ENCODE data around the gene CHD9. TPM values are rescaled to one million over a fixed set of nuclear protein-coding genes. Genes with fewer than 3 reads are reported as not detected.

The CHD9 gene
- total and polyA plus RNA-seq, 4 donors, result 6.2 to 46.6 (median 32.5) TPM

- no peak overlapping the region for H3K27ac ChIP-seq (ENCODE audit: low read depth in 1 of 2, low read length in 2 of 2)
- H3K36me3 ChIP-seq (ENCODE audit: control insufficient read depth in 4 of 4, insufficient read depth in 3 of 4, low read depth in 1 of 4, low read length in 3 of 4), result no peaks in the 10 kb centered on the region
- peaks cover 10 to 57% (median 43%) of the 10 kb centered on the region in 4 donors for H3K4me1 ChIP-seq (ENCODE audit: control insufficient read depth in 4 of 4, insufficient read depth in 4 of 4, low read length in 3 of 4)
- no peaks in the 10 kb centered on the region for H3K9me3 ChIP-seq (ENCODE audit: control insufficient read depth in 4 of 4, low read length in 3 of 4)
- no peaks in the 10 kb centered on the region for H3K27me3 ChIP-seq (ENCODE audit: control insufficient read depth in 4 of 4, insufficient read depth in 4 of 4, low read length in 3 of 4)
- H3K4me3 ChIP-seq (ENCODE audit: low read depth in 1 of 3, low read length in 3 of 3), result no peak overlapping the region
- WGBS, result 92% methylated on average over 8 of the region's 8 CpGs
- no peak overlapping the region for H3K9ac ChIP-seq (ENCODE audit: low read depth in 1 of 2, low read length in 2 of 2)
- no peak for TF ChIP-seq EGR1 (IDR thresholded peaks at IDR 0.05; ENCODE audit: low read depth in 2 of 2)
- no peak for TF ChIP-seq SP1 (IDR thresholded peaks at IDR 0.05)
- TF ChIP-seq YY1 (IDR thresholded peaks at IDR 0.05), result no peak
- TF ChIP-seq TAF1 (conservative IDR thresholded peaks at IDR 0.05), result no peak
- TF ChIP-seq REST (IDR thresholded peaks at IDR 0.05), result no peak
- TF ChIP-seq HNF4G (IDR thresholded peaks at IDR 0.05), result no peak
- no peak for TF ChIP-seq FOXA2 (IDR thresholded peaks at IDR 0.05)
- no peak for TF ChIP-seq MAX (IDR thresholded peaks at IDR 0.05)
- TF ChIP-seq NR2F2 (IDR thresholded peaks at IDR 0.05), result no peak
- TF ChIP-seq RAD21 (IDR thresholded peaks at IDR 0.05), result no peak
- DNase-seq (ENCODE audit: low spot score), result no peak
Observed at GRCh38 chr16:53057658-53058057, 2.9 kb downstream of the CHD9 start.

- Histone ChIP-seq H3K27ac (ENCODE audit: low read depth in 1 of 2, low read length in 2 of 2) (peak overlapping the region; percentile 37 to 60), H3K9me3 (ENCODE audit: control insufficient read depth in 4 of 4, low read length in 3 of 4) (no peaks in the 10 kb centered on the region), H3K27me3 (ENCODE audit: control insufficient read depth in 4 of 4, insufficient read depth in 4 of 4, low read length in 3 of 4) (no peaks in the 10 kb centered on the region), H3K4me1 (ENCODE audit: control insufficient read depth in 4 of 4, insufficient read depth in 4 of 4, low read length in 3 of 4) (peaks cover 10 to 50% (median 37%) of the 10 kb centered on the region in 4 donors), H3K36me3 (ENCODE audit: control insufficient read depth in 4 of 4, insufficient read depth in 3 of 4, low read depth in 1 of 4, low read length in 3 of 4) (no peaks in the 10 kb centered on the region), H3K9ac (ENCODE audit: low read depth in 1 of 2, low read length in 2 of 2) (no peak overlapping the region), H3K4me3 (ENCODE audit: low read depth in 1 of 3, low read length in 3 of 3) (no peak overlapping the region)
- TF ChIP-seq HNF4A (conservative IDR thresholded peaks at IDR 0.05) (no peak), RXRA (IDR thresholded peaks at IDR 0.05) (no peak), GABPA (IDR thresholded peaks at IDR 0.05 in 1 of 2, conservative IDR thresholded peaks at IDR 0.05 in 1 of 2) (no peak), EGR1 (IDR thresholded peaks at IDR 0.05; ENCODE audit: low read depth in 2 of 2) (no peak), FOXA1 (IDR thresholded peaks at IDR 0.05) (no peak), TAF1 (conservative IDR thresholded peaks at IDR 0.05) (no peak), YY1 (IDR thresholded peaks at IDR 0.05) (no peak), RAD21 (IDR thresholded peaks at IDR 0.05) (no peak)
- WGBS, result 57% methylated on average over 5 of the region's 5 CpGs
- no peak for DNase-seq (ENCODE audit: low spot score)
Observed at GRCh38 chr16:53058441-53058840, 3.6 kb downstream of the CHD9 start.

GRCh38 chr16:53058882-53059281 is 4.1 kb downstream of the CHD9 start:
- Histone ChIP-seq H3K9me3 (ENCODE audit: control insufficient read depth in 4 of 4, low read length in 3 of 4) (no peaks in the 10 kb centered on the region), H3K36me3 (ENCODE audit: control insufficient read depth in 4 of 4, insufficient read depth in 3 of 4, low read depth in 1 of 4, low read length in 3 of 4) (no peaks in the 10 kb centered on the region), H3K4me3 (ENCODE audit: low read depth in 1 of 3, low read length in 3 of 3) (no peak overlapping the region), H3K27ac (ENCODE audit: low read depth in 1 of 2, low read length in 2 of 2) (peak overlapping the region; percentile 37 to 60), H3K9ac (ENCODE audit: low read depth in 1 of 2, low read length in 2 of 2) (no peak overlapping the region), H3K27me3 (ENCODE audit: control insufficient read depth in 4 of 4, insufficient read depth in 4 of 4, low read length in 3 of 4) (no peaks in the 10 kb centered on the region), H3K4me1 (ENCODE audit: control insufficient read depth in 4 of 4, insufficient read depth in 4 of 4, low read length in 3 of 4) (peaks cover 10 to 47% (median 35%) of the 10 kb centered on the region in 4 donors)
- WGBS, result 57% methylated on average over 5 of the region's 5 CpGs
- no peak for DNase-seq (ENCODE audit: low spot score)
- no peak for TF ChIP-seq REST (IDR thresholded peaks at IDR 0.05)
- no peak for TF ChIP-seq GABPA (IDR thresholded peaks at IDR 0.05 in 1 of 2, conservative IDR thresholded peaks at IDR 0.05 in 1 of 2)

Data from liver (tissue), 9 donors.